K562 (cell line): ENCODE data around the gene NFRKB. TPM values are rescaled to one million over a fixed set of nuclear protein-coding genes. Genes with fewer than 3 reads are reported as not detected.

Experiments used
- ATAC-seq: fragments of 200-7000 bp; cut with Tn5 transposase; 3 replicates; pipeline ENCODE4 v1.9.1; 2020; ENCODE audit warnings: moderate library complexity
- BruUV-seq: library from RNA; stranded (reverse); fragments of 400-500 nt; replicated peaks from 2 replicates; lab custom pipeline; 2021; lab: Mats Ljungman, UMichigan
- CTCF ChIA-PET: fragments of 300-600 bp; formaldehyde crosslinking; extraction: SDS; loops from one replicate; lab custom pipeline; 2021; ENCODE audit warnings: low intra/inter-chr PET ratio; lab: Yijun Ruan, JAX
- POLR2A ChIA-PET: fragments of 300-600, 350-650 bp; sonication (Branson Sonifier 250); formaldehyde crosslinking; extraction: SDS; loops from one replicate; lab custom pipeline; 2021; ENCODE audit warnings: antibody characterized with exemption, inconsistent platforms; lab: Yijun Ruan, JAX
- DNase-seq, 4 experiments: peaks; one replicate each; pipeline versions ENCODE4 v3.0.0 to v3.0.0-alpha.2; 2011 to 2018; ENCODE audit warnings: low spot score in 3 of 4, mixed read lengths in 3 of 4; ENCODE audit errors: extremely low read depth in 1 of 4
- FAIRE-seq: peaks from 2 replicates; lab custom pipeline; 2011; peaks lifted over from hg19 to GRCh38; lab: Jason Lieb, UNC
- H2AFZ ChIP-seq: 2 replicates; pipeline ENCODE4 v1.6.0; 2011; ENCODE audit warnings: low read depth, low read length, control low read depth, inconsistent platforms
- H3K27ac ChIP-seq: fragments of 200-600 bp; 3 replicates; pipeline ENCODE4 v1.8.0; 2011; ENCODE audit warnings: low read depth, mild to moderate bottlenecking, control low read depth, inconsistent platforms, low read length, moderate library complexity, mixed read lengths; ENCODE audit errors: extremely low read depth
- H3K27me3 ChIP-seq, 2 experiments: fragments of 300-600 bp in 1 of 2; 2 replicates in 1 of 2; 3 replicates in 1 of 2; pipeline versions ENCODE4 v1.6.0 to v1.8.0; 2011; ENCODE audit warnings: inconsistent platforms in 2 of 2, low read length in 2 of 2, mild to moderate bottlenecking in 1 of 2, mixed read lengths in 1 of 2, moderate library complexity in 1 of 2; ENCODE audit not compliant: control insufficient read depth in 2 of 2, insufficient read depth in 2 of 2
- H3K36me3 ChIP-seq: fragments of 300-600 bp; 3 replicates; pipeline ENCODE4 v1.8.0; 2011; ENCODE audit warnings: mild to moderate bottlenecking, low read length, inconsistent platforms; ENCODE audit not compliant: control insufficient read depth, insufficient read depth
- H3K4me1 ChIP-seq, 2 experiments: fragments of 200-600 bp in 1 of 2; replicated peaks in 1 of 2; 2 replicates in 1 of 2; 3 replicates in 1 of 2; pipeline versions ENCODE4 v1.5.1 to v1.8.0; 2011; ENCODE audit warnings: inconsistent platforms in 2 of 2, low read length in 2 of 2, mild to moderate bottlenecking in 1 of 2, mixed read lengths in 1 of 2, moderate library complexity in 1 of 2; ENCODE audit not compliant: control insufficient read depth in 2 of 2, insufficient read depth in 2 of 2
- H3K4me2 ChIP-seq: 2 replicates; pipeline ENCODE4 v1.6.1; 2011; ENCODE audit warnings: low read length, control low read depth, inconsistent platforms, mixed read lengths; ENCODE audit not compliant: insufficient read depth
- H3K4me3 ChIP-seq: fragments of 200-600 bp; sonication (generic), shearing (Covaris generic); 2 replicates; pipeline ENCODE4 v1.5.1; 2016; ENCODE audit warnings: control low read depth, inconsistent platforms
- H3K79me2 ChIP-seq: fragments of 200-600 bp; 3 replicates; pipeline ENCODE4 v1.8.0; 2011; ENCODE audit warnings: low read length, inconsistent platforms; ENCODE audit not compliant: control insufficient read depth, insufficient read depth
- H3K9ac ChIP-seq, 2 experiments: 2 replicates each; pipeline versions ENCODE4 v1.6.0 to v1.6.1; 2011; ENCODE audit warnings: low read depth in 2 of 2, low read length in 2 of 2, control low read depth in 1 of 2, inconsistent platforms in 1 of 2, mild to moderate bottlenecking in 1 of 2, mixed read lengths in 1 of 2; ENCODE audit not compliant: insufficient read depth in 1 of 2
- H3K9me1 ChIP-seq: one replicate; pipeline ENCODE4 v1.6.0; 2011; ENCODE audit warnings: inconsistent platforms, mild to moderate bottlenecking, low read length, moderate library complexity; ENCODE audit not compliant: control insufficient read depth, insufficient read depth
- H3K9me3 ChIP-seq: replicated peaks from 2 replicates; pipeline ENCODE4 v1.5.1; 2011; ENCODE audit warnings: low read depth, low read length, inconsistent platforms; ENCODE audit not compliant: control insufficient read depth, insufficient read depth
- H4K20me1 ChIP-seq: replicated peaks from 2 replicates; pipeline ENCODE4 v1.6.1; 2011; ENCODE audit warnings: low read length, inconsistent platforms, mixed read lengths; ENCODE audit not compliant: control insufficient read depth, insufficient read depth
- ERF ChIP-seq: fragments of 450-650 bp; formaldehyde crosslinking; IDR thresholded peaks from 2 replicates; pipeline ENCODE4 v1.4.0; 2020; ENCODE audit warnings: mild to moderate bottlenecking, mixed read lengths
- FOXK2 ChIP-seq, 2 experiments: fragments of 450-650 bp; IDR thresholded peaks in 1 of 2; conservative IDR thresholded peaks in 1 of 2; 2 replicates each; pipeline ENCODE4 v1.6.1; 2016; ENCODE audit warnings: low read depth in 2 of 2, mild to moderate bottlenecking in 1 of 2
- POU5F1 ChIP-seq: fragments of 150-350 bp; IDR thresholded peaks from 2 replicates; pipeline ENCODE4 v1.6.1; 2014; ENCODE audit warnings: borderline replicate concordance, low read length, low read depth, mild to moderate bottlenecking; ENCODE audit not compliant: partially characterized antibody
- WGBS: fragments of 100-300 bp; shearing (Covaris generic); methylation state at CpG from one replicate; pipeline ENCODE4 v1.1.6; 2016; ENCODE audit warnings: low coverage, mixed read lengths; ENCODE audit not compliant: insufficient coverage; ENCODE audit errors: missing lambda C conversion rate; 5-methylcytosine and 5-hydroxymethylcytosine counted together
- in situ Hi-C: fragments of 300-500 bp; cut with MboI; formaldehyde crosslinking; loops from 4 replicates; pipeline ENCODE4 v1.15.0; 2018; ENCODE audit warnings: inconsistent platforms, mixed read lengths
- intact Hi-C: fragments of 100-400 bp; cut with micrococcal nuclease; formaldehyde crosslinking; loops from 2 replicates; pipeline ENCODE4 v1.14.2; 2022
- polyA plus RNA-seq, 8 experiments: library from polyadenylated mRNA; depleted of rRNA in 4 of 8; stranded (reverse) in 5 of 8; unstranded in 3 of 8; fragments of >200 nt; fragmentation: Nextera tagmentation in 2 of 8; fragmentation: Illumina TruSeq in 1 of 8; extraction: Ambion mirVana in 2 of 8; extraction: Trizol in 1 of 8; gene quantifications; 2 replicates each; pipeline versions ENCODE4 v1.2.1 to v1.2.3, GENCODE V29; 2011 to 2014; ENCODE audit warnings: inconsistent platforms in 1 of 8, missing spikeins in 1 of 8
- total RNA-seq, 7 experiments: library from RNA; depleted of rRNA in 6 of 7; stranded (reverse); fragments of >200 nt in 6 of 7; fragmentation: Illumina TruSeq in 2 of 7; extraction: Trizol in 2 of 7; gene quantifications; 2 replicates each; pipeline versions ENCODE4 v1.2.1 to v1.2.3, GENCODE V29; 2011 to 2021; ENCODE audit warnings: low replicate concordance in 1 of 7

The NFRKB gene
- total and polyA plus RNA-seq, 9 of the 15 experiments (the other 6 are each of a cell fraction or from before 2014, with no cell fraction given), result 7.1 to 42.6 (median 23.9) TPM

- no peak for TF ChIP-seq POU5F1
These were observed 10.0 kb upstream of the NFRKB start (continued) for GRCh38 chr11:129905402-129905801.

GRCh38 chr11:129896062-129896461 lies 684 bp upstream of the NFRKB start:
- Histone ChIP-seq H3K27ac (no peak overlapping the region; the same call in 2 of the 3 replicates), H3K4me2 (peak overlapping the region; percentile 90), H4K20me1 (no peaks in the 10 kb centered on the region), H3K36me3 (peaks cover 31% of the 10 kb centered on the region), H3K27me3 (no peaks in the 10 kb centered on the region), H2AFZ (peak overlapping the region; percentile 92), H3K4me3 (peak overlapping the region; percentile 89), H3K4me1 (peaks cover 3 to 9% of the 10 kb centered on the region in 2 experiments; a peak in 4 of 5 replicates), H3K79me2 (peaks cover 31% of the 10 kb centered on the region), H3K9ac (peak overlapping the region; percentile 80 to 89; a peak in 3 of 4 replicates), H3K9me3 (no peaks in the 10 kb centered on the region)
- FAIRE-seq, result no peak
- peak in 2 of 4 experiments; percentile 14 to 16 for DNase-seq
- POLR2A ChIA-PET, result interaction anchor here (0.6 to 1.1 kb wide), 2 partner anchors 12 to 20 kb away, joined by 3 read pairs; no protein-coding TSS in a partner anchor
- no TSS peak for BruUV-seq
- 0 out of 3 replicates have a peak, but pooled peaks have one; percentile 3 for ATAC-seq
- 52% methylated on average over 9 of the region's 9 CpGs for WGBS
- in situ Hi-C loops, result no loop called here
- TF ChIP-seq FOXK2 (conservative IDR thresholded peaks at IDR 0.05 in 1 of 2, IDR thresholded peaks at IDR 0.05 in 1 of 2; ENCODE audit: low read depth in 2 of 2), result peak in 1 of 2 experiments; percentile 39; a peak in 1 of 4 replicates
- no peak for TF ChIP-seq ERF
- TF ChIP-seq, all 486 proteins: peak for 1
- intact Hi-C loops, result no loop called here
- peaks cover 8% of the 10 kb centered on the region for H3K9me1 ChIP-seq
- CTCF ChIA-PET, result no interaction called here
